Skeletal muscle tissue (tissue), 4 donors: ENCODE results near the gene NEU1. TPM values are rescaled to one million over a fixed set of nuclear protein-coding genes. Genes with fewer than 3 reads are reported as not detected.
"Not testable (repeated sequence)": the region's sequence is repeated elsewhere in the genome, so short reads cannot be mapped to it uniquely, and the experiment has no call there.

Experiments used
- H3K27ac ChIP-seq: one replicate; pipeline ENCODE4 v1.7.0; 2013; ENCODE audit warnings: mild to moderate bottlenecking, low read depth, low read length, inconsistent platforms
- H3K27me3 ChIP-seq, 3 donors: one replicate each; pipeline ENCODE4 v1.7.0; 2013; ENCODE audit warnings: low read length in 3 of 3; ENCODE audit not compliant: control insufficient read depth in 3 of 3, insufficient read depth in 3 of 3
- H3K36me3 ChIP-seq, 3 donors: one replicate each; pipeline ENCODE4 v1.7.0; 2013; ENCODE audit warnings: low read length in 3 of 3; ENCODE audit not compliant: control insufficient read depth in 3 of 3, insufficient read depth in 3 of 3
- H3K4me1 ChIP-seq, 3 donors: one replicate each; pipeline ENCODE4 v1.7.0; 2013; ENCODE audit warnings: low read length in 3 of 3, mild to moderate bottlenecking in 3 of 3; ENCODE audit not compliant: control insufficient read depth in 3 of 3, insufficient read depth in 3 of 3
- H3K4me3 ChIP-seq, 3 donors: one replicate each; pipeline ENCODE4 v1.7.0; 2013; ENCODE audit warnings: low read length in 3 of 3
- H3K9ac ChIP-seq, 3 donors: one replicate each; pipeline ENCODE4 v1.7.0; 2013; ENCODE audit warnings: low read length in 3 of 3, mild to moderate bottlenecking in 3 of 3, moderate library complexity in 2 of 3, low read depth in 1 of 3
- H3K9me3 ChIP-seq, 3 donors: one replicate each; pipeline ENCODE4 v1.7.0; 2013; ENCODE audit warnings: low read length in 3 of 3; ENCODE audit not compliant: control insufficient read depth in 3 of 3
- total RNA-seq: library from RNA; depleted of rRNA; stranded (reverse); fragments of >200 nt; gene quantifications from one replicate; pipeline ENCODE4 v1.2.3, GENCODE V29; 2014
- donor health status: Osteomylitis.

Gene NEU1
- total RNA-seq, 1 donor from 2014 or later = 23.0 TPM

- Histone ChIP-seq H3K36me3 (no peaks in the 10 kb centered on the region), H3K4me3 (no peak overlapping the region), H3K27ac (no peak overlapping the region), H3K9me3 (no peaks in the 10 kb centered on the region), H3K27me3 (no peaks in the 10 kb centered on the region), H3K9ac (no peak overlapping the region), H3K4me1 (no peaks in the 10 kb centered on the region)
Measured at GRCh38 chr6:31847276-31847978, 15.2 kb downstream of the NEU1 start.

DNA sequence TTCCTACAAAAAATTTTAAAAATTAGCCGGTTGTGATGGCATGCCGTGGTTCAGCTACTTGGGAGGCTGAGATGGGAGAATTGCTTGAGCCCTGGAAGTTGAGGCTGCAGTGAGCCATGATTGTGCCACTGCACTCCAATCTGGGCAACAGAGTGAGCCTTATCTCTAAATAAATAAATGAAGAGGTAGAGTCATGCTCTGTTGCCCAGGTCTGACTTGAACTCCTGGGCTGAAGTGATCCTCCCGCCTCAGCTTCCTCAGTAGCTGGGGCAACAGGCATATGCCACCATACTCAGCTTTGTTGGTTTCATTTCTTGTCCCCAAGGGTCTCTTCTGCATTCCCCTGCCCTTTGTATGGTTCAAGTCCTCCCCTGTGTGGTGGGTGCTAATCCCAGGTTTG lies 18.1 kb downstream of the NEU1 start:
- H3K36me3 ChIP-seq = peaks cover 8 to 13% (median 9%) of the 10 kb centered on the region in 3 donors
- H3K9me3 ChIP-seq = no peaks in the 10 kb centered on the region
- H3K27me3 ChIP-seq = no peaks in the 10 kb centered on the region
- H3K9ac ChIP-seq = no peak overlapping the region
- H3K27ac ChIP-seq = no peak overlapping the region
- no peaks in the 10 kb centered on the region for H3K4me1 ChIP-seq
- H3K4me3 ChIP-seq = no peak overlapping the region

- Histone ChIP-seq H3K9ac (no peak overlapping the region), H3K27me3 (no peaks in the 10 kb centered on the region), H3K4me1 (peaks cover 11 to 14% (median 11%) of the 10 kb centered on the region in 3 donors), H3K4me3 (no peak overlapping the region), H3K27ac (no peak overlapping the region), H3K9me3 (no peaks in the 10 kb centered on the region), H3K36me3 (peaks cover 24 to 33% (median 28%) of the 10 kb centered on the region in 3 donors)
Measured at GRCh38 chr6:31842053-31842452, 20.6 kb downstream of the NEU1 start.

DNA sequence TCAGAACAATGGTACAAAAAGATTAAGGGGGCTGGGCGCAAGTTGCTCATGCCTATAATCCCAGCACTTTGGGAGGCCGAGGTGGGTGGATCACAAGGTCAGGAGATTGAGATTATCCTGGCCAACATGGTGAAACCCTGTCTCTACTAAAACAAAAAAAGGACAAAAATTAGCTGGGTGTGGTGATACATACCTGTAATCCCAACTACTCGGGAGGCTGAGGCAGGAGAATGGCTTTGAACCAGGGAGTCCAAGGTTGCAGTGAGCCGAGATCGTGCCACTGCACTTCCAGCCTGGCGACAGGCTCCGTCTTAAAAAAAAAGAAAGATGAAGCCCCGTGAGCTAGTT lies 22.9 kb downstream of the NEU1 start:
- peaks cover 30 to 36% (median 30%) of the 10 kb centered on the region in 3 donors for H3K36me3 ChIP-seq

DNA sequence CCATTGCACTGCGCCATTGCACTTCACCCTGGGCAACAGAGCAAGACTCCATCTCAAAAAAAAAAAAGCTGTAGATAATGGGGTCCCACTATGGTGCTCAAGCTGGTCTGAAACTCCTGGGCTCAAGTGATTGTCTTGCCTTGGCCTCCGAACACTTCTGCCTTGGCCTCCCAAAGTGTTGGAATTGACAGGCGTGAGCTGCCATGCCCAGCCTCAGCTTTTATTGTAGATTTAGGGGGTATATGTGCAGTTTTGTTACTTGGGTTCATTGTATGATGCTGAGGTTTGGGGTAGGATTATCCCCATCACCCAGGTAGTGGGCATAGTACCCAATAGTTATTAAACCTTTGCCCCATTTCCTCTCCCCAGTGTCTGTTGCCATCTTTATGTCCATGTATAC lies 23.7 kb downstream of the NEU1 start:
- Histone ChIP-seq H3K36me3 (peaks cover 30 to 36% (median 30%) of the 10 kb centered on the region in 3 donors), H3K4me3 (no peak overlapping the region), H3K9ac (no peak overlapping the region)

More for the DNA sequence above, 22.9 kb downstream of the NEU1 start:
- not testable (repeated sequence) for H3K9me3 ChIP-seq, H3K4me3 ChIP-seq, H3K27ac ChIP-seq, H3K9ac ChIP-seq, H3K27me3 ChIP-seq
- H3K4me1 ChIP-seq = peaks cover 24 to 34% (median 25%) of the 10 kb centered on the region in 3 donors

GRCh38 chr6:31838114-31838553 lies 24.5 kb downstream of the NEU1 start:
- H3K9me3 ChIP-seq, H3K4me3 ChIP-seq, H3K27ac ChIP-seq, H3K27me3 ChIP-seq: not testable (repeated sequence)
- Histone ChIP-seq H3K4me1 (peaks cover 27 to 35% (median 30%) of the 10 kb centered on the region in 3 donors), H3K36me3 (peaks cover 30 to 36% (median 30%) of the 10 kb centered on the region in 3 donors), H3K9ac (peak overlapping the region in 1 of 3 donors; percentile 10)

More for the DNA sequence above, 23.7 kb downstream of the NEU1 start:
- Histone ChIP-seq H3K9me3 (no peaks in the 10 kb centered on the region), H3K27ac (no peak overlapping the region), H3K4me1 (peaks cover 27 to 35% (median 28%) of the 10 kb centered on the region in 3 donors), H3K27me3 (no peaks in the 10 kb centered on the region)

DNA sequence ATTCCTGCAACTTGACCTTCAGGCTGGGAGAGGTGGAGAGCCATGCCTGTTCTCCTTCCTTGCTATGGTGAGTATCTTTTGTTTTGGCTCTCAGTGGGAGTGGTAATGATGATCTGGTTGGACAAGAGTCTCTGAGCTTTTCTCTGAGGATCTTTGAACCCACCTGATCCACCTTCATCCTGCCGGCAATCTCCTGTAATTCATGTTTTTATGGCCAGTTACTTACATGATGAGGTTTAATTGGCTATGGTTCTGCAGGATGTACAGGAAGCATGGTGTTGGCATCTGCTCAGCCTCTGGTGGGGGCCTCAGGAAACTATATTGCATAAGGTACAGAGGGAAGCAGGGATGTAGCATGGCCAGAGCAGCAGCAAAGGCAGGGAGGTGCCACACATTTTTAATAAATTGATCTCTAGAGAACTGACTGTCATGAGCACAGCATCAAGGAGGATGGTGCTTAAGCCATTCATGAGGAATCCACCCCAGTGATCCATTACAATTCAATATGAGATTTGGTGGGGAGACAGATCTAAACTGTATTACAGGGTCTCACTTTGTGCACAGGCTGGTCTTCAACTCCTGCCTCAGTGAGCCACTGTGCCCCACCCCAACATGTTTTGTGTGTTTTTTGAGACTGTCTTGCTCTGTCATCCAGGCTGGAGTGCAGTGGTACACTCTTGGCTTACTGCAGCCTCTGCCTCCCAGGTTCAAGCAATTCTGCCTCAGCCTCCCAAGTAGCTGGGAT lies 25.1 kb downstream of the NEU1 start:
- peaks cover 30 to 36% (median 30%) of the 10 kb centered on the region in 3 donors for H3K36me3 ChIP-seq
- peak overlapping the region in 2 of 3 donors; percentile 64 to 98 for H3K9ac ChIP-seq
- H3K9me3 ChIP-seq = no peaks in the 10 kb centered on the region
- peaks cover 27 to 35% (median 30%) of the 10 kb centered on the region in 3 donors for H3K4me1 ChIP-seq
- H3K27me3 ChIP-seq = no peaks in the 10 kb centered on the region
- peak overlapping the region; percentile 13 to 44 (median 28) for H3K4me3 ChIP-seq
- peak overlapping the region; percentile 97 for H3K27ac ChIP-seq

GRCh38 chr6:31836474-31837368 lies 25.9 kb downstream of the NEU1 start:
- peaks cover 28 to 36% (median 31%) of the 10 kb centered on the region in 3 donors for H3K4me1 ChIP-seq

GRCh38 chr6:31836047-31836473 lies 26.6 kb downstream of the NEU1 start:
- Histone ChIP-seq H3K4me1 (peaks cover 35 to 43% (median 36%) of the 10 kb centered on the region in 3 donors), H3K9me3 (no peaks in the 10 kb centered on the region), H3K36me3 (peaks cover 30 to 36% (median 30%) of the 10 kb centered on the region in 3 donors), H3K4me3 (peak overlapping the region; percentile 96 to 98 (median 97)), H3K27me3 (no peaks in the 10 kb centered on the region), H3K27ac (peak overlapping the region; percentile 97), H3K9ac (peak overlapping the region; percentile 65 to 98 (median 98))

More at GRCh38 chr6:31836474-31837368, 25.9 kb downstream of the NEU1 start:
- Histone ChIP-seq H3K9me3 (no peaks in the 10 kb centered on the region), H3K36me3 (peaks cover 30 to 36% (median 30%) of the 10 kb centered on the region in 3 donors), H3K27me3 (no peaks in the 10 kb centered on the region), H3K9ac (peak overlapping the region; percentile 65 to 98 (median 98)), H3K27ac (peak overlapping the region; percentile 97), H3K4me3 (peak overlapping the region; percentile 96 to 98 (median 97))
